HPDE6-E6E7 (cell line): ENCODE data around the gene S100A5.
"Not testable (repeated sequence)": the region's sequence is repeated elsewhere in the genome, so short reads cannot be mapped to it uniquely, and the experiment has no call there.

Source experiments
- DNase-seq: peaks from one replicate; pipeline ENCODE4 v3.0.0; 2011; ENCODE audit warnings: missing footprints; ENCODE audit errors: extremely low spot score

S100A5 gene

GRCh38 chr1:153540394-153541361, at the start of gene S100A5:
Gene S100A5, minus strand, starts transcription at chr1:153540934. Its CDS starts 743 bp downstream, at chr1:153540191.
- no peak for DNase-seq

GRCh38 chr1:153588482-153588881, 47.7 kb upstream of the S100A5 start:
- no peak for DNase-seq

- DNase-seq, result not testable (repeated sequence)
Measured at GRCh38 chr1:153588033-153588432, 47.3 kb upstream of the S100A5 start.

GRCh38 chr1:153587314-153587713, 46.6 kb upstream of the S100A5 start:
- no peak for DNase-seq

- DNase-seq, result no peak
Measured at GRCh38 chr1:153586347-153586746, 45.6 kb upstream of the S100A5 start.

- no peak for DNase-seq
Measured at GRCh38 chr1:153585006-153585405, 44.3 kb upstream of the S100A5 start.

- no peak for DNase-seq
Measured at GRCh38 chr1:153583976-153584375, 43.2 kb upstream of the S100A5 start.

GRCh38 chr1:153583514-153583913, 42.8 kb upstream of the S100A5 start:
- not testable (repeated sequence) for DNase-seq

- DNase-seq, result not testable (repeated sequence)
Measured at GRCh38 chr1:153582836-153583235, 42.1 kb upstream of the S100A5 start.

GRCh38 chr1:153578936-153579335, 38.2 kb upstream of the S100A5 start:
- DNase-seq, result no peak

- DNase-seq, result no peak
Measured at GRCh38 chr1:153578490-153578889, 37.8 kb upstream of the S100A5 start.

GRCh38 chr1:153577624-153578051, 36.9 kb upstream of the S100A5 start:
- no peak for DNase-seq

GRCh38 chr1:153577138-153577537, 36.4 kb upstream of the S100A5 start:
- no peak for DNase-seq

- not testable (repeated sequence) for DNase-seq
Measured at GRCh38 chr1:153575497-153575896, 34.8 kb upstream of the S100A5 start.

GRCh38 chr1:153575081-153575491, 34.4 kb upstream of the S100A5 start:
- not testable (repeated sequence) for DNase-seq

GRCh38 chr1:153573351-153573750, 32.6 kb upstream of the S100A5 start:
- no peak for DNase-seq

GRCh38 chr1:153572569-153573015, 31.9 kb upstream of the S100A5 start:
- DNase-seq, result peak; percentile 78

- no peak for DNase-seq
Measured at GRCh38 chr1:153571706-153572105, 31.0 kb upstream of the S100A5 start.

GRCh38 chr1:153570874-153571273, 30.1 kb upstream of the S100A5 start:
- no peak for DNase-seq

GRCh38 chr1:153569465-153569864, 28.7 kb upstream of the S100A5 start:
- DNase-seq, result no peak

GRCh38 chr1:153568367-153569099, 27.8 kb upstream of the S100A5 start:
- peak; percentile 76 for DNase-seq

- peak; percentile 77 for DNase-seq
Measured at GRCh38 chr1:153567621-153568366, 27.1 kb upstream of the S100A5 start.
